ENCODE measurements around the gene EPB41L5.

DNA sequence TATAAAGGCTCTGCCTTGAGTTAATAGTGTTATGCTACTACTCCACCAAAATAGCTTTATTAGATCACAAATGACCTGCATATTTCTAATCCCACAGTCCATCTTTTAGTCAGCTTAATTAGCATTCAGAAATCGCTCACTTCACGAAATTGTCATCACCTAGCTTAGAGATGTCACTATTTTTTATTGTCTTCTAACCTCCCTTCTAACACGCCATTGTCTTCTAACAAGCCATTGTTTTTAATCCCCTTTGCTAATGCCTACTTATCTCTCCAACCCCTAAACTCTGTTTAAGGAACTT, 97.1 kb downstream of the EPB41L5 start:
- TF ChIP-seq, protein P1, sequence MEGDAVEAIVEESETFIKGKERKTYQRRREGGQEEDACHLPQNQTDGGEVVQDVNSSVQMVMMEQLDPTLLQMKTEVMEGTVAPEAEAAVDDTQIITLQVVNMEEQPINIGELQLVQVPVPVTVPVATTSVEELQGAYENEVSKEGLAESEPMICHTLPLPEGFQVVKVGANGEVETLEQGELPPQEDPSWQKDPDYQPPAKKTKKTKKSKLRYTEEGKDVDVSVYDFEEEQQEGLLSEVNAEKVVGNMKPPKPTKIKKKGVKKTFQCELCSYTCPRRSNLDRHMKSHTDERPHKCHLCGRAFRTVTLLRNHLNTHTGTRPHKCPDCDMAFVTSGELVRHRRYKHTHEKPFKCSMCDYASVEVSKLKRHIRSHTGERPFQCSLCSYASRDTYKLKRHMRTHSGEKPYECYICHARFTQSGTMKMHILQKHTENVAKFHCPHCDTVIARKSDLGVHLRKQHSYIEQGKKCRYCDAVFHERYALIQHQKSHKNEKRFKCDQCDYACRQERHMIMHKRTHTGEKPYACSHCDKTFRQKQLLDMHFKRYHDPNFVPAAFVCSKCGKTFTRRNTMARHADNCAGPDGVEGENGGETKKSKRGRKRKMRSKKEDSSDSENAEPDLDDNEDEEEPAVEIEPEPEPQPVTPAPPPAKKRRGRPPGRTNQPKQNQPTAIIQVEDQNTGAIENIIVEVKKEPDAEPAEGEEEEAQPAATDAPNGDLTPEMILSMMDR (conservative IDR thresholded peaks at IDR 0.05; ENCODE audit: low read length) = peak; percentile 33; the same call in 1 of the 2 replicates
- TF ChIP-seq EZH2phosphoT487 (IDR thresholded peaks at IDR 0.05; ENCODE audit: borderline replicate concordance, low read depth, low read length) = no peak
